ENCODE measurements around the gene CEBPE. TPM values are rescaled to one million over a fixed set of nuclear protein-coding genes. Genes with fewer than 3 reads are reported as not detected.

CEBPE gene
- total and polyA plus RNA-seq, 4 donors: 0.08 to 4.4 (median 0.16) TPM; not detected in 1

DNA sequence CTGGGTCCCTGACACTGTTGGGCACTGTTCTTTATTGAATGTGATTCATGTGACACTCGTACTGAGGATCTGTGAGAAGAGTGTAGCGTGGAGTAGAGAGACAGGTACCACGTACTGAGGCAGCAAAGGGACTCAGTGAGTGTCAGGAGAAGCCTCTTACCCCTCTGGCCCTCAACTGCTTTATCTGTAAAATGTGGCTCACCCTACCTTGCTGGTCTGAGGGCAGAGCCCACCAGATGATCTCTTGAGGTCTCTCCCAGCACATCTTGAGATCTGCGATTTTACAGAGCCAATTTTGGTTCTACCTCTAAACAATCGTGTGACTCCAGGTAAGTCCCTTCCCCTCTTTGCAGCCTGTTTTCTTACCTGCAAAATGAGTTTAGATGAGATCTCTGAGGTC, 3.1 kb downstream of the CEBPE start (continued):
- no peak for TF ChIP-seq YY1 (IDR thresholded peaks at IDR 0.05)
- no peak for TF ChIP-seq GABPA (IDR thresholded peaks at IDR 0.05 in 1 of 2, conservative IDR thresholded peaks at IDR 0.05 in 1 of 2)
- TF ChIP-seq, protein P1, sequence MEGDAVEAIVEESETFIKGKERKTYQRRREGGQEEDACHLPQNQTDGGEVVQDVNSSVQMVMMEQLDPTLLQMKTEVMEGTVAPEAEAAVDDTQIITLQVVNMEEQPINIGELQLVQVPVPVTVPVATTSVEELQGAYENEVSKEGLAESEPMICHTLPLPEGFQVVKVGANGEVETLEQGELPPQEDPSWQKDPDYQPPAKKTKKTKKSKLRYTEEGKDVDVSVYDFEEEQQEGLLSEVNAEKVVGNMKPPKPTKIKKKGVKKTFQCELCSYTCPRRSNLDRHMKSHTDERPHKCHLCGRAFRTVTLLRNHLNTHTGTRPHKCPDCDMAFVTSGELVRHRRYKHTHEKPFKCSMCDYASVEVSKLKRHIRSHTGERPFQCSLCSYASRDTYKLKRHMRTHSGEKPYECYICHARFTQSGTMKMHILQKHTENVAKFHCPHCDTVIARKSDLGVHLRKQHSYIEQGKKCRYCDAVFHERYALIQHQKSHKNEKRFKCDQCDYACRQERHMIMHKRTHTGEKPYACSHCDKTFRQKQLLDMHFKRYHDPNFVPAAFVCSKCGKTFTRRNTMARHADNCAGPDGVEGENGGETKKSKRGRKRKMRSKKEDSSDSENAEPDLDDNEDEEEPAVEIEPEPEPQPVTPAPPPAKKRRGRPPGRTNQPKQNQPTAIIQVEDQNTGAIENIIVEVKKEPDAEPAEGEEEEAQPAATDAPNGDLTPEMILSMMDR (IDR thresholded peaks at IDR 0.05; ENCODE audit: low read depth, low read length, missing input control): no peak
- TF ChIP-seq, protein P2, sequence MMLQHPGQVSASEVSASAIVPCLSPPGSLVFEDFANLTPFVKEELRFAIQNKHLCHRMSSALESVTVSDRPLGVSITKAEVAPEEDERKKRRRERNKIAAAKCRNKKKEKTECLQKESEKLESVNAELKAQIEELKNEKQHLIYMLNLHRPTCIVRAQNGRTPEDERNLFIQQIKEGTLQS (IDR thresholded peaks at IDR 0.05): no peak

DNA sequence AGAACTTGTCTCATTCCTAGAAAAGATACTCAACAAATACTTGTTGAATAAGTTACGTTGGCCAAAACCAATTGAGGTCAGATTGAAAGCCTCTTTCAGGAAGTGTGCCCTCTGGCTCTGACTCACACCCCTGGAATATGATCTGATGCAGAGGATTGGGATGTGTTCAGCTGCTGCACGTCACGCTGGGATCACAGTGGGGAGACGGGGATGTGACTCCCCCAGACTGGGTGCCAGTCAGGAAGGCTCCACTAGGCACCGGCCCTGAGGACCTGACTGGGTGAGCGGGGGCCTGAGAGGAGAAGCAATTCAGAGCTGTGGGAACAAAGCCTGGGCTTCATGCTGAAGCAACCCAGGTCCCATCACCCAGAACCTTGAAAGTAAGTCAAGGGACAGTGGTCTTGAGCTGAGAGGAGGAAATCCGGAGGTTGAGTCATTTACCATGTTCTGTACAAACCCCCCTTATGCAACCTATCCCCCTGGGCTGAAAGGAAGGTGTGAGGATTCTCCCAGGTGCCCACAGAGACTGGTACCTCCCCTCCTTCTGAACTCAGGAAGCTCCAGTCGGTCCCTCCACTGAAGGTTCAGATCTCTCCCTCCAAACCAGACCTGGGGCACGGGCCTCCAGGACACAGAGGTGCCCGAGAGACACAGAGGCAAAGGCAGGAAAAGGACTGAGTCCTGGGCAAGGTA, 3.9 kb downstream of the CEBPE start:
- H3K36me3 ChIP-seq (ENCODE audit: control insufficient read depth in 4 of 4, insufficient read depth in 3 of 4, low read depth in 1 of 4, low read length in 3 of 4): no peaks in the 10 kb centered on the region
- no peaks in the 10 kb centered on the region for H3K9me3 ChIP-seq (ENCODE audit: control insufficient read depth in 4 of 4, low read length in 3 of 4)
- 72% methylated on average over 10 of the region's 10 CpGs for WGBS
- H3K27me3 ChIP-seq (ENCODE audit: control insufficient read depth in 4 of 4, insufficient read depth in 4 of 4, low read length in 3 of 4): no peaks in the 10 kb centered on the region
- no peaks in the 10 kb centered on the region for H3K4me1 ChIP-seq (ENCODE audit: control insufficient read depth in 4 of 4, insufficient read depth in 4 of 4, low read length in 3 of 4)
- H3K9ac ChIP-seq (ENCODE audit: low read depth in 1 of 2, low read length in 2 of 2): no peak overlapping the region
- H3K4me3 ChIP-seq (ENCODE audit: low read depth in 1 of 3, low read length in 3 of 3): no peak overlapping the region
- TF ChIP-seq RXRA (IDR thresholded peaks at IDR 0.05): no peak
- TF ChIP-seq, protein P1 (IDR thresholded peaks at IDR 0.05; ENCODE audit: low read depth, low read length, missing input control): no peak
- TF ChIP-seq SP1 (IDR thresholded peaks at IDR 0.05): no peak
- no peak for TF ChIP-seq HNF4G (IDR thresholded peaks at IDR 0.05)
- no peak overlapping the region for H3K27ac ChIP-seq (ENCODE audit: low read depth in 1 of 2, low read length in 2 of 2)
- DNase-seq (ENCODE audit: low spot score): no peak

DNA sequence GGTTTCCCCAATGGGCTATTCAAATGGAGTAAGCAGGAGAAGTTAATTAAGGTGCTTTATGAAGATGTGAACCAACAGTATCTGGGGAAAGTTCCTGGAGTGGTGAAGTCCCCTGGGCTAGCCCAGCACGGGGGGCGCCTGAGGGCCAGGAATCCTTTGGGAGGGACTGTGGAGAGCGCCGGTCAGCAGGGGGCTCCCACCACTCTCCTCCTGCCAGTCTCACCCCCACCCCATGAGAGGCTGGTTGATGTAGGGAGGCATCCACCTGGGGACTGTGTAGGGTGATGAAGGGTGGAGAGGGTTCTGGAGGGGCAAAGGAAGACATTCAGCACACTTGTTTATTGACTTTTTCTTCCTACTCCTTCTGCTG, 4.4 kb downstream of the CEBPE start:
- Histone ChIP-seq H3K27ac (ENCODE audit: low read depth in 1 of 2, low read length in 2 of 2) (no peak overlapping the region), H3K9ac (ENCODE audit: low read depth in 1 of 2, low read length in 2 of 2) (no peak overlapping the region), H3K4me3 (ENCODE audit: low read depth in 1 of 3, low read length in 3 of 3) (no peak overlapping the region), H3K27me3 (ENCODE audit: control insufficient read depth in 4 of 4, insufficient read depth in 4 of 4, low read length in 3 of 4) (no peaks in the 10 kb centered on the region), H3K36me3 (ENCODE audit: control insufficient read depth in 4 of 4, insufficient read depth in 3 of 4, low read depth in 1 of 4, low read length in 3 of 4) (no peaks in the 10 kb centered on the region), H3K4me1 (ENCODE audit: control insufficient read depth in 4 of 4, insufficient read depth in 4 of 4, low read length in 3 of 4) (no peaks in the 10 kb centered on the region), H3K9me3 (ENCODE audit: control insufficient read depth in 4 of 4, low read length in 3 of 4) (no peaks in the 10 kb centered on the region)
- 51% methylated on average over 4 of the region's 4 CpGs for WGBS
- DNase-seq (ENCODE audit: low spot score): no peak
- TF ChIP-seq YY1 (IDR thresholded peaks at IDR 0.05) (no peak), GABPA (IDR thresholded peaks at IDR 0.05 in 1 of 2, conservative IDR thresholded peaks at IDR 0.05 in 1 of 2) (no peak), RAD21 (IDR thresholded peaks at IDR 0.05) (no peak), FOXA1 (IDR thresholded peaks at IDR 0.05) (no peak), SP1 (IDR thresholded peaks at IDR 0.05) (no peak), JUND (IDR thresholded peaks at IDR 0.05) (no peak), NR2F2 (IDR thresholded peaks at IDR 0.05) (no peak), EGR1 (IDR thresholded peaks at IDR 0.05; ENCODE audit: low read depth in 2 of 2) (no peak), HNF4G (IDR thresholded peaks at IDR 0.05) (no peak), RXRA (IDR thresholded peaks at IDR 0.05) (no peak), TAF1 (conservative IDR thresholded peaks at IDR 0.05) (no peak), HNF4A (conservative IDR thresholded peaks at IDR 0.05) (no peak)
- TF ChIP-seq, protein P3, sequence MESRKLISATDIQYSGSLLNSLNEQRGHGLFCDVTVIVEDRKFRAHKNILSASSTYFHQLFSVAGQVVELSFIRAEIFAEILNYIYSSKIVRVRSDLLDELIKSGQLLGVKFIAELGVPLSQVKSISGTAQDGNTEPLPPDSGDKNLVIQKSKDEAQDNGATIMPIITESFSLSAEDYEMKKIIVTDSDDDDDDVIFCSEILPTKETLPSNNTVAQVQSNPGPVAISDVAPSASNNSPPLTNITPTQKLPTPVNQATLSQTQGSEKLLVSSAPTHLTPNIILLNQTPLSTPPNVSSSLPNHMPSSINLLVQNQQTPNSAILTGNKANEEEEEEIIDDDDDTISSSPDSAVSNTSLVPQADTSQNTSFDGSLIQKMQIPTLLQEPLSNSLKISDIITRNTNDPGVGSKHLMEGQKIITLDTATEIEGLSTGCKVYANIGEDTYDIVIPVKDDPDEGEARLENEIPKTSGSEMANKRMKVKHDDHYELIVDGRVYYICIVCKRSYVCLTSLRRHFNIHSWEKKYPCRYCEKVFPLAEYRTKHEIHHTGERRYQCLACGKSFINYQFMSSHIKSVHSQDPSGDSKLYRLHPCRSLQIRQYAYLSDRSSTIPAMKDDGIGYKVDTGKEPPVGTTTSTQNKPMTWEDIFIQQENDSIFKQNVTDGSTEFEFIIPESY (IDR thresholded peaks at IDR 0.05): no peak
- TF ChIP-seq, protein P4, sequence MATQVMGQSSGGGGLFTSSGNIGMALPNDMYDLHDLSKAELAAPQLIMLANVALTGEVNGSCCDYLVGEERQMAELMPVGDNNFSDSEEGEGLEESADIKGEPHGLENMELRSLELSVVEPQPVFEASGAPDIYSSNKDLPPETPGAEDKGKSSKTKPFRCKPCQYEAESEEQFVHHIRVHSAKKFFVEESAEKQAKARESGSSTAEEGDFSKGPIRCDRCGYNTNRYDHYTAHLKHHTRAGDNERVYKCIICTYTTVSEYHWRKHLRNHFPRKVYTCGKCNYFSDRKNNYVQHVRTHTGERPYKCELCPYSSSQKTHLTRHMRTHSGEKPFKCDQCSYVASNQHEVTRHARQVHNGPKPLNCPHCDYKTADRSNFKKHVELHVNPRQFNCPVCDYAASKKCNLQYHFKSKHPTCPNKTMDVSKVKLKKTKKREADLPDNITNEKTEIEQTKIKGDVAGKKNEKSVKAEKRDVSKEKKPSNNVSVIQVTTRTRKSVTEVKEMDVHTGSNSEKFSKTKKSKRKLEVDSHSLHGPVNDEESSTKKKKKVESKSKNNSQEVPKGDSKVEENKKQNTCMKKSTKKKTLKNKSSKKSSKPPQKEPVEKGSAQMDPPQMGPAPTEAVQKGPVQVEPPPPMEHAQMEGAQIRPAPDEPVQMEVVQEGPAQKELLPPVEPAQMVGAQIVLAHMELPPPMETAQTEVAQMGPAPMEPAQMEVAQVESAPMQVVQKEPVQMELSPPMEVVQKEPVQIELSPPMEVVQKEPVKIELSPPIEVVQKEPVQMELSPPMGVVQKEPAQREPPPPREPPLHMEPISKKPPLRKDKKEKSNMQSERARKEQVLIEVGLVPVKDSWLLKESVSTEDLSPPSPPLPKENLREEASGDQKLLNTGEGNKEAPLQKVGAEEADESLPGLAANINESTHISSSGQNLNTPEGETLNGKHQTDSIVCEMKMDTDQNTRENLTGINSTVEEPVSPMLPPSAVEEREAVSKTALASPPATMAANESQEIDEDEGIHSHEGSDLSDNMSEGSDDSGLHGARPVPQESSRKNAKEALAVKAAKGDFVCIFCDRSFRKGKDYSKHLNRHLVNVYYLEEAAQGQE (IDR thresholded peaks at IDR 0.05): no peak
